H9 (cell line): Measurements from ENCODE around the gene YPEL3. TPM values are rescaled to one million over a fixed set of nuclear protein-coding genes. Genes with fewer than 3 reads are reported as not detected.

ENCODE experiments used
- DNase-seq: peaks from one replicate; pipeline ENCODE4 v3.0.0-alpha.2; 2017
- H2AFZ ChIP-seq: one replicate; pipeline ENCODE4 v1.6.1; 2013; ENCODE audit warnings: mild to moderate bottlenecking, low read length, control low read depth, moderate library complexity
- H2AK5ac ChIP-seq: 2 replicates; pipeline ENCODE4 v1.6.1; 2013; ENCODE audit warnings: low read length, control low read depth, mixed read lengths; ENCODE audit not compliant: insufficient read length
- H2BK120ac ChIP-seq: one replicate; pipeline ENCODE4 v1.6.1; 2013; ENCODE audit warnings: low read depth, mild to moderate bottlenecking, low read length, control low read depth, inconsistent platforms; ENCODE audit not compliant: poor library complexity, severe bottlenecking
- H2BK12ac ChIP-seq: 2 replicates; pipeline ENCODE4 v1.6.1; 2013; ENCODE audit warnings: low read length, control low read depth, mixed read lengths, low read depth; ENCODE audit not compliant: insufficient read length
- H2BK15ac ChIP-seq: 2 replicates; pipeline ENCODE4 v1.6.1; 2013; ENCODE audit warnings: low read depth, low read length, control low read depth
- H2BK20ac ChIP-seq: one replicate; pipeline ENCODE4 v1.6.1; 2013; ENCODE audit warnings: low read depth, mild to moderate bottlenecking, low read length, control low read depth, inconsistent platforms; ENCODE audit not compliant: poor library complexity, severe bottlenecking
- H2BK5ac ChIP-seq: 2 replicates; pipeline ENCODE4 v1.6.1; 2013; ENCODE audit warnings: low read length, control low read depth, mixed read lengths; ENCODE audit not compliant: insufficient read length
- H3K14ac ChIP-seq: 2 replicates; pipeline ENCODE4 v1.6.1; 2013; ENCODE audit warnings: low read length, control low read depth; ENCODE audit not compliant: insufficient read depth
- H3K18ac ChIP-seq: 2 replicates; pipeline ENCODE4 v1.6.1; 2013; ENCODE audit warnings: low read depth, mild to moderate bottlenecking, mixed read lengths, low read length, control low read depth; ENCODE audit not compliant: insufficient read length
- H3K23ac ChIP-seq: 2 replicates; pipeline ENCODE4 v1.6.1; 2013; ENCODE audit warnings: low read length, control low read depth, mixed read lengths, low read depth; ENCODE audit not compliant: insufficient read length
- H3K23me2 ChIP-seq: 2 replicates; pipeline ENCODE4 v1.6.1; 2013; ENCODE audit warnings: low read depth, mild to moderate bottlenecking, mixed read lengths, low read length, control low read depth; ENCODE audit not compliant: insufficient read length, poor library complexity, severe bottlenecking
- H3K27ac ChIP-seq: 2 replicates; pipeline ENCODE4 v1.5.1; 2013; ENCODE audit warnings: low read length, control low read depth, mixed read lengths, low read depth; ENCODE audit not compliant: insufficient read length
- H3K27me3 ChIP-seq: 2 replicates; pipeline ENCODE4 v1.6.1; 2013; ENCODE audit warnings: low read length, control low read depth, inconsistent platforms; ENCODE audit not compliant: insufficient read depth
- H3K4ac ChIP-seq: 2 replicates; pipeline ENCODE4 v1.6.1; 2013; ENCODE audit warnings: low read depth, mild to moderate bottlenecking, control low read depth, inconsistent platforms, low read length, moderate library complexity
- H3K4me1 ChIP-seq: 2 replicates; pipeline ENCODE4 v1.6.1; 2013; ENCODE audit warnings: low read length, control low read depth, inconsistent platforms; ENCODE audit not compliant: insufficient read depth
- H3K4me2 ChIP-seq: 2 replicates; pipeline ENCODE4 v1.6.1; 2013; ENCODE audit warnings: low read length, control low read depth, mixed read lengths; ENCODE audit not compliant: insufficient read length, insufficient read depth
- H3K56ac ChIP-seq: 2 replicates; pipeline ENCODE4 v1.6.1; 2013; ENCODE audit warnings: low read depth, mild to moderate bottlenecking, mixed read lengths, low read length, control low read depth; ENCODE audit not compliant: insufficient read length
- H3K79me1 ChIP-seq: 2 replicates; pipeline ENCODE4 v1.6.1; 2013; ENCODE audit warnings: low read depth, mild to moderate bottlenecking, moderate library complexity, low read length, control low read depth, inconsistent platforms; ENCODE audit not compliant: insufficient read depth, poor library complexity, severe bottlenecking
- H3K79me2 ChIP-seq: 2 replicates; pipeline ENCODE4 v1.6.1; 2013; ENCODE audit warnings: low read length, control low read depth, inconsistent platforms; ENCODE audit not compliant: insufficient read depth
- H3K9ac ChIP-seq: 2 replicates; pipeline ENCODE4 v1.6.1; 2013; ENCODE audit warnings: low read length, control low read depth, mixed read lengths; ENCODE audit not compliant: insufficient read length; ENCODE audit errors: extremely low read depth
- H3K9me3 ChIP-seq: one replicate; pipeline ENCODE4 v1.6.1; 2013; ENCODE audit warnings: low read depth, low read length, inconsistent platforms; ENCODE audit not compliant: control insufficient read depth
- H3T11ph ChIP-seq: one replicate; pipeline ENCODE4 v1.6.1; 2013; ENCODE audit warnings: mild to moderate bottlenecking, low read length, control low read depth, inconsistent platforms
- H4K20me1 ChIP-seq: one replicate; pipeline ENCODE4 v1.6.1; 2013; ENCODE audit not compliant: control insufficient read depth, insufficient read length, insufficient read depth
- H4K5ac ChIP-seq: 2 replicates; pipeline ENCODE4 v1.6.1; 2013; ENCODE audit warnings: low read depth, mild to moderate bottlenecking, mixed read lengths, low read length, control low read depth; ENCODE audit not compliant: insufficient read length
- H4K8ac ChIP-seq: replicated peaks from 2 replicates; pipeline ENCODE4 v1.6.1; 2013; ENCODE audit warnings: low read length, control low read depth, mixed read lengths, low read depth; ENCODE audit not compliant: insufficient read length
- H4K91ac ChIP-seq: 2 replicates; pipeline ENCODE4 v1.6.1; 2013; ENCODE audit warnings: low read depth, mild to moderate bottlenecking, moderate library complexity, mixed read lengths, low read length, control low read depth; ENCODE audit not compliant: insufficient read length
- H3K27ac Mint-ChIP-seq, 3 experiments: 2 replicates in 2 of 3; 3 replicates in 1 of 3; pipeline ENCODE4 v1.8.0; 2020 to 2021; ENCODE audit warnings: mixed read lengths in 3 of 3, mild to moderate bottlenecking in 1 of 3, moderate library complexity in 1 of 3
- H3K27me3 Mint-ChIP-seq: 2 replicates; pipeline ENCODE4 v1.8.0; 2021; ENCODE audit warnings: low read depth, mild to moderate bottlenecking, moderate library complexity, mixed read lengths
- H3K36me3 Mint-ChIP-seq, 3 experiments: 2 replicates in 2 of 3; 3 replicates in 1 of 3; pipeline ENCODE4 v1.8.0; 2020 to 2021; ENCODE audit warnings: low read depth in 3 of 3, mixed read lengths in 3 of 3; ENCODE audit not compliant: insufficient read depth in 1 of 3
- H3K4me1 Mint-ChIP-seq, 2 experiments: 2 replicates each; pipeline ENCODE4 v1.8.0; 2020; ENCODE audit warnings: mixed read lengths in 2 of 2
- H3K4me3 Mint-ChIP-seq, 2 experiments: 2 replicates in 1 of 2; 3 replicates in 1 of 2; pipeline ENCODE4 v1.8.0; 2020 to 2021; ENCODE audit warnings: mild to moderate bottlenecking in 2 of 2, mixed read lengths in 2 of 2, moderate library complexity in 1 of 2
- H3K9me3 Mint-ChIP-seq, 2 experiments: 2 replicates in 1 of 2; 3 replicates in 1 of 2; pipeline ENCODE4 v1.8.0; 2020; ENCODE audit warnings: mild to moderate bottlenecking in 2 of 2, mixed read lengths in 2 of 2, moderate library complexity in 1 of 2
- WGBS: extraction: QIAGEN DNeasy Blood & Tissue Kit; methylation state at CpG from one replicate; pipeline ENCODE4 v1.1.7; 2013; ENCODE audit warnings: missing lambda C conversion rate, low lambda C conversion rate, mixed read lengths; ENCODE audit not compliant: insufficient read length; ENCODE audit errors: extremely low coverage; 5-methylcytosine and 5-hydroxymethylcytosine counted together
- total RNA-seq: library from RNA; stranded (reverse); gene quantifications from 2 replicates; pipeline ENCODE4 v1.2.1, GENCODE V29; 2021
- TF ChIP-seq, protein P1 (sequence below): fragments of 200-600 bp; sonication (generic); conservative IDR thresholded peaks from 3 replicates; pipeline ENCODE4 v1.8.0; 2021; ENCODE audit warnings: antibody characterized with exemption, mild to moderate bottlenecking

YPEL3 gene
- total RNA-seq, 1 experiment from 2014 or later, result 27.5 TPM

DNA sequence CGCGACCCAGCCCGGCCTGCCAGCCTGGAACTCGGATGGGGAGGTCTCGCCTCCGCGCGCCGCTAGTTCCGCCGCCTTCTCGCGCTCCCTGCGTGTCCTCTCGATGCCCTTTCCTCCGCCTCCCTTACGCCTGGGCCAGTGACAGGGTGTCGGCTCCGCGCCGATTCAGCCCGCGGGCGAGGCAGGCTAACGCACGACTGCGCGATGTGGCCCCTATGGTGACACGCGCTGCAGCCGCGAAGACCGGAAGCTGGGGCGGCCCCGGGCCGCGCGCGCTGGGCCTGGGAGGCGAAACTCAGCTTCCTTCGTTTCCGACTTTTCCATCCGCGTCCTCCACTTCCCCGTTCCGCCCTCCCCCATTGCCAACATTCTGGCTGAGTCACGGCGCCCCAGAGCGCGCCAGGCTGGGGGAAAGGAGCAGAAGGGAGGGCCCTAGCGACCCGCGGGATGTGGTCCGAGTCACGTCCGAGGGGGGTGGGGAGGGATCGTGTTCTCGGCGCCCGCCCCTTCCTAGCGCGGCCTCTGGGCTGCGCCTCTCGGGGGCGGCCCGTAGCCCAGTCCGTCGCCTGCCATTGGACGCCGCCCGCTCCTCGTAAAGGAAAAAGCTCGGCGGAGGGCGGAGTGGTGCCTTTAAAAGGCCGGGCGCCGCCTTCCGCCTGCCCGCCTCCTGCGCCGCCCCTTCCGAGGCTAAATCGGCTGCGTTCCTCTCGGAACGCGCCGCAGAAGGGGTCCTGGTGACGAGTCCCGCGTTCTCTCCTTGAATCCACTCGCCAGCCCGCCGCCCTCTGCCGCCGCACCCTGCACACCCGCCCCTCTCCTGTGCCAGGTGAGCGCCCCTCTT lies 30.7 kb downstream of the YPEL3 start, which contains the start of gene ALDOA:
TSS of gene ALDOA (plus strand) at position 659 of the 841 bp plus-strand sequence. CDS start 1,138 bp downstream, outside the sequence.
- H3K56ac ChIP-seq, result no peak within 1 kb of the TSS
- no peak within 1 kb of the TSS for H2BK12ac ChIP-seq
- TF ChIP-seq, protein P1, sequence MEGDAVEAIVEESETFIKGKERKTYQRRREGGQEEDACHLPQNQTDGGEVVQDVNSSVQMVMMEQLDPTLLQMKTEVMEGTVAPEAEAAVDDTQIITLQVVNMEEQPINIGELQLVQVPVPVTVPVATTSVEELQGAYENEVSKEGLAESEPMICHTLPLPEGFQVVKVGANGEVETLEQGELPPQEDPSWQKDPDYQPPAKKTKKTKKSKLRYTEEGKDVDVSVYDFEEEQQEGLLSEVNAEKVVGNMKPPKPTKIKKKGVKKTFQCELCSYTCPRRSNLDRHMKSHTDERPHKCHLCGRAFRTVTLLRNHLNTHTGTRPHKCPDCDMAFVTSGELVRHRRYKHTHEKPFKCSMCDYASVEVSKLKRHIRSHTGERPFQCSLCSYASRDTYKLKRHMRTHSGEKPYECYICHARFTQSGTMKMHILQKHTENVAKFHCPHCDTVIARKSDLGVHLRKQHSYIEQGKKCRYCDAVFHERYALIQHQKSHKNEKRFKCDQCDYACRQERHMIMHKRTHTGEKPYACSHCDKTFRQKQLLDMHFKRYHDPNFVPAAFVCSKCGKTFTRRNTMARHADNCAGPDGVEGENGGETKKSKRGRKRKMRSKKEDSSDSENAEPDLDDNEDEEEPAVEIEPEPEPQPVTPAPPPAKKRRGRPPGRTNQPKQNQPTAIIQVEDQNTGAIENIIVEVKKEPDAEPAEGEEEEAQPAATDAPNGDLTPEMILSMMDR, result no peak
- H2BK20ac ChIP-seq, result no peak within 1 kb of the TSS
- no peak within 1 kb of the TSS for H2BK5ac ChIP-seq
- H3K23ac ChIP-seq, result no peak within 1 kb of the TSS
- H2BK120ac ChIP-seq, result no peak within 1 kb of the TSS
- H2BK15ac ChIP-seq, result no peak within 1 kb of the TSS
- H3K9ac ChIP-seq, result peak within 1 kb of the TSS; percentile 81
- H3T11ph ChIP-seq, result no peak within 1 kb of the TSS
- H4K8ac ChIP-seq, result no peak within 1 kb of the TSS
- peak; percentile 95 for DNase-seq
- no peaks in the 10 kb centered on the region for H4K20me1 ChIP-seq
- peaks cover 17% of the 10 kb centered on the region for H3K23me2 ChIP-seq
- Mint-ChIP-seq H3K27me3 (no peaks in the 10 kb centered on the region; the same call in 1 of the 2 replicates), H3K9me3 (no peaks in the 10 kb centered on the region; a peak in 1 of 5 replicates), H3K4me3 (peak within 1 kb of the TSS; percentile 88 to 94), H3K36me3 (peaks cover 35 to 45% (median 37%) of the 10 kb centered on the region in 3 experiments), H3K4me1 (peaks cover 25 to 39% of the 10 kb centered on the region in 2 experiments), H3K27ac (peak within 1 kb of the TSS; percentile 98 to 99 (median 99))
- no peaks in the 10 kb centered on the region; the same call in 1 of the 2 replicates for H3K4me1 ChIP-seq
- H3K9me3 ChIP-seq, result no peaks in the 10 kb centered on the region
- peak within 1 kb of the TSS; percentile 80 for H3K18ac ChIP-seq
- peak within 1 kb of the TSS; percentile 88 for H3K14ac ChIP-seq
- no peak within 1 kb of the TSS for H3K4ac ChIP-seq
- no peak within 1 kb of the TSS for H4K91ac ChIP-seq
- H3K4me2 ChIP-seq, result peak within 1 kb of the TSS; percentile 89
- H3K27ac ChIP-seq, result peak within 1 kb of the TSS; percentile 57
- H2AK5ac ChIP-seq, result no peak within 1 kb of the TSS
- peaks cover 12% of the 10 kb centered on the region; the same call in 1 of the 2 replicates for H3K79me2 ChIP-seq
- peaks cover 7% of the 10 kb centered on the region for H3K79me1 ChIP-seq
- no CpG with 5 or more reads among the region's 99 CpGs for WGBS
- H2AFZ ChIP-seq, result no peak within 1 kb of the TSS
- H3K27me3 ChIP-seq, result no peaks in the 10 kb centered on the region
- H4K5ac ChIP-seq, result no peak within 1 kb of the TSS
